OCI-LY7 (cell line): ENCODE results near the gene NUDT19.

Source experiments
- EZH2phosphoT487 ChIP-seq: fragments of 200-600 bp; sonication (generic); IDR thresholded peaks from 2 replicates; pipeline ENCODE4 v1.6.1; 2018; ENCODE audit warnings: low read depth, borderline replicate concordance, mild to moderate bottlenecking, mixed run types, antibody characterized with exemption, low read length, moderate library complexity, mixed read lengths
- TF ChIP-seq, protein P1 (sequence below): fragments of 200-600 bp; sonication (generic); conservative IDR thresholded peaks from 2 replicates; pipeline ENCODE4 v1.5.1; 2014; ENCODE audit warnings: mild to moderate bottlenecking, antibody characterized with exemption, low read length, moderate library complexity, mixed read lengths

DNA sequence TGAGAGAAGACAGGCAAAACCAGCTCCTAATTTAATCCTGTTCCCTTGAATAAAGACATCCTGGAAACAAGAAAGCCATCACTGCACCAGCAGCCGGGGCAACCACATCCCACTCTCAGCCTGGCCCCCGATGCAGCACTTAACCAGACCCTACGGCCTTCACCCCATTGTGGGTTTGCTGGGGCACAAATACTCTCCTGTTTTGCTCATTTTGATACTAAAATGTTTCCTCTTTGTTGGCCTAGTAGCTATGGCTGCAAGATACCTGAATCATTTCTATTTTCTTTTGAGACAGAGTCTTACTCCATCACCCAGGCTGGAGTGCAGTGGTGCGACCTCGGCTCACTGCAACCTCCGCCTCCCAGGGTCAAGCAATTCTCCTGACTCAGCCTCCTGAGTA, 45.1 kb upstream of the NUDT19 start:
- TF ChIP-seq, protein P1, sequence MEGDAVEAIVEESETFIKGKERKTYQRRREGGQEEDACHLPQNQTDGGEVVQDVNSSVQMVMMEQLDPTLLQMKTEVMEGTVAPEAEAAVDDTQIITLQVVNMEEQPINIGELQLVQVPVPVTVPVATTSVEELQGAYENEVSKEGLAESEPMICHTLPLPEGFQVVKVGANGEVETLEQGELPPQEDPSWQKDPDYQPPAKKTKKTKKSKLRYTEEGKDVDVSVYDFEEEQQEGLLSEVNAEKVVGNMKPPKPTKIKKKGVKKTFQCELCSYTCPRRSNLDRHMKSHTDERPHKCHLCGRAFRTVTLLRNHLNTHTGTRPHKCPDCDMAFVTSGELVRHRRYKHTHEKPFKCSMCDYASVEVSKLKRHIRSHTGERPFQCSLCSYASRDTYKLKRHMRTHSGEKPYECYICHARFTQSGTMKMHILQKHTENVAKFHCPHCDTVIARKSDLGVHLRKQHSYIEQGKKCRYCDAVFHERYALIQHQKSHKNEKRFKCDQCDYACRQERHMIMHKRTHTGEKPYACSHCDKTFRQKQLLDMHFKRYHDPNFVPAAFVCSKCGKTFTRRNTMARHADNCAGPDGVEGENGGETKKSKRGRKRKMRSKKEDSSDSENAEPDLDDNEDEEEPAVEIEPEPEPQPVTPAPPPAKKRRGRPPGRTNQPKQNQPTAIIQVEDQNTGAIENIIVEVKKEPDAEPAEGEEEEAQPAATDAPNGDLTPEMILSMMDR = no peak
- no peak for TF ChIP-seq EZH2phosphoT487
